ENCODE measurements around the gene SUDS3. TPM values are rescaled to one million over a fixed set of nuclear protein-coding genes. Genes with fewer than 3 reads are reported as not detected.

The SUDS3 gene
- total RNA-seq, 1 experiment from 2014 or later, result 50.5 TPM

DNA sequence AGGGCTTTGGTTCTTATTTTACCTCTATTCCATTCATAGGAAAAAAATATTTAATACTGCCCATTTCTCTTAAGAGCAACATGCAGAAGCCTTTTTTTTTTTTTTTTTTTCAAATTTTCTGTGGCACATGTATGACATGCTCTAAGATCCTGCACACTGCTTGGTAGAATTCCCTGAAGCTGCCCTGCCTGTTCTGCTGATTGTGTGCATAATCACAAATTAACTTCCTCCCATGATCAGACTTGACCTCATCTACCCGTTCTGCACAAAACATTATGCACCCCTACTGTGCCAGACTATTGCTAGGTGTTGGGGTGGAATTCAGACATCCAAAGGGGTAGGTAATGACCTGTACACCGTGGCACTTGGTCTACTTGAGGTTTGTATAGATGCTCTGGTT is 22.2 kb downstream of the SUDS3 start:
- H3K36me3 Mint-ChIP-seq (ENCODE audit: insufficient read depth in 1 of 3, low read depth in 3 of 3), result peaks cover 35 to 89% (median 68%) of the 10 kb centered on the region in 3 experiments; a peak in 6 of 7 replicates
- H3K27ac Mint-ChIP-seq, result no peak overlapping the region
- Histone ChIP-seq H4K5ac (ENCODE audit: insufficient read length, low read depth, low read length) (no peak overlapping the region), H3K27me3 (ENCODE audit: insufficient read depth, low read length) (no peaks in the 10 kb centered on the region), H4K91ac (ENCODE audit: insufficient read length, low read depth, low read length) (no peak overlapping the region), H3K56ac (ENCODE audit: insufficient read length, low read depth, low read length) (no peak overlapping the region), H3K79me1 (ENCODE audit: insufficient read depth, low read depth, low read length, poor library complexity, severe bottlenecking) (no peaks in the 10 kb centered on the region), H3K9me3 (ENCODE audit: control insufficient read depth, low read depth, low read length) (no peaks in the 10 kb centered on the region), H3K18ac (ENCODE audit: insufficient read length, low read depth, low read length) (no peak overlapping the region), H4K20me1 (ENCODE audit: control insufficient read depth, insufficient read depth, insufficient read length) (no peaks in the 10 kb centered on the region), H3K4me2 (ENCODE audit: insufficient read depth, insufficient read length, low read length) (no peak overlapping the region), H2BK12ac (ENCODE audit: insufficient read length, low read depth, low read length) (no peak overlapping the region), H3K79me2 (ENCODE audit: insufficient read depth, low read length) (no peaks in the 10 kb centered on the region), H3K4ac (ENCODE audit: low read depth, low read length) (no peak overlapping the region), H3T11ph (ENCODE audit: low read length) (no peak overlapping the region), H3K4me1 (ENCODE audit: insufficient read depth, low read length) (no peaks in the 10 kb centered on the region), H2AK5ac (ENCODE audit: insufficient read length, low read length) (no peak overlapping the region), H2AFZ (ENCODE audit: low read length) (no peak overlapping the region), H2BK15ac (ENCODE audit: low read depth, low read length) (no peak overlapping the region), H4K8ac (replicated peaks; ENCODE audit: insufficient read length, low read depth, low read length) (no peak overlapping the region), H3K23me2 (ENCODE audit: insufficient read length, low read depth, low read length, poor library complexity, severe bottlenecking) (no peaks in the 10 kb centered on the region), H3K14ac (ENCODE audit: insufficient read depth, low read length) (no peak overlapping the region), H3K27ac (ENCODE audit: insufficient read length, low read depth, low read length) (no peak overlapping the region), H2BK20ac (ENCODE audit: low read depth, low read length, poor library complexity, severe bottlenecking) (no peak overlapping the region), H3K9ac (ENCODE audit: extremely low read depth, insufficient read length, low read length) (no peak overlapping the region), H2BK5ac (ENCODE audit: insufficient read length, low read length) (no peak overlapping the region), H3K23ac (ENCODE audit: insufficient read length, low read depth, low read length) (no peak overlapping the region), H2BK120ac (ENCODE audit: low read depth, low read length, poor library complexity, severe bottlenecking) (no peak overlapping the region)
- WGBS (ENCODE audit: extremely low coverage, insufficient read length, low lambda C conversion rate), result no CpG with 5 or more reads among the region's 2 CpGs
- no peaks in the 10 kb centered on the region for H3K27me3 Mint-ChIP-seq (ENCODE audit: low read depth)
- no peaks in the 10 kb centered on the region for H3K9me3 Mint-ChIP-seq
- DNase-seq, result no peak
- TF ChIP-seq, protein P1, sequence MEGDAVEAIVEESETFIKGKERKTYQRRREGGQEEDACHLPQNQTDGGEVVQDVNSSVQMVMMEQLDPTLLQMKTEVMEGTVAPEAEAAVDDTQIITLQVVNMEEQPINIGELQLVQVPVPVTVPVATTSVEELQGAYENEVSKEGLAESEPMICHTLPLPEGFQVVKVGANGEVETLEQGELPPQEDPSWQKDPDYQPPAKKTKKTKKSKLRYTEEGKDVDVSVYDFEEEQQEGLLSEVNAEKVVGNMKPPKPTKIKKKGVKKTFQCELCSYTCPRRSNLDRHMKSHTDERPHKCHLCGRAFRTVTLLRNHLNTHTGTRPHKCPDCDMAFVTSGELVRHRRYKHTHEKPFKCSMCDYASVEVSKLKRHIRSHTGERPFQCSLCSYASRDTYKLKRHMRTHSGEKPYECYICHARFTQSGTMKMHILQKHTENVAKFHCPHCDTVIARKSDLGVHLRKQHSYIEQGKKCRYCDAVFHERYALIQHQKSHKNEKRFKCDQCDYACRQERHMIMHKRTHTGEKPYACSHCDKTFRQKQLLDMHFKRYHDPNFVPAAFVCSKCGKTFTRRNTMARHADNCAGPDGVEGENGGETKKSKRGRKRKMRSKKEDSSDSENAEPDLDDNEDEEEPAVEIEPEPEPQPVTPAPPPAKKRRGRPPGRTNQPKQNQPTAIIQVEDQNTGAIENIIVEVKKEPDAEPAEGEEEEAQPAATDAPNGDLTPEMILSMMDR (conservative IDR thresholded peaks at IDR 0.05), result no peak
- no peaks in the 10 kb centered on the region for H3K4me1 Mint-ChIP-seq
- H3K4me3 Mint-ChIP-seq, result no peak overlapping the region
